ENCODE data around the gene AKR1C3. TPM values are rescaled to one million over a fixed set of nuclear protein-coding genes. Genes with fewer than 3 reads are reported as not detected.

AKR1C3 gene
- total RNA-seq, 2 experiments from 2014 or later = 6.0 to 7.6 TPM

Other genes starting within 250 kb of the AKR1C3 start
- gene AKR1C1, start 131.0 kb upstream of the AKR1C3 start, total RNA-seq = under 1 TPM; 0.33 to 0.85 TPM
- gene AKR1C2, start 90.6 kb upstream of the AKR1C3 start, total RNA-seq = not detected
- gene AKR1C8, start 90.7 kb downstream of the AKR1C3 start, total RNA-seq = 1 to 10 TPM in 1 of 2 experiments, under 1 TPM in 1; 0.63 to 1.5 TPM
- not detected for gene AKR1C4, start 102.4 kb downstream of the AKR1C3 start, total RNA-seq

Measured in activated CD4-positive, alpha-beta memory T cell treated with anti-CD3 and anti-CD28 coated beads, Interleukin-2, amount 10 ng/mL, durations not matched to agents 7 days and 5 days (primary cell).